ENCODE measurements around the gene HAPLN1.

GRCh38 chr5:83688281-83688680 lies 32.4 kb downstream of the HAPLN1 start:
- no peak for TF ChIP-seq EZH2 (IDR thresholded peaks at IDR 0.05; ENCODE audit: borderline replicate concordance)
- TF ChIP-seq EZH2phosphoT487 (IDR thresholded peaks at IDR 0.05; ENCODE audit: low read depth, severe bottlenecking, unreplicated experiment) = no peak
